HEK293 (cell line): Measurements from ENCODE around the gene SYNDIG1L.

Experiments used
- CTCF ChIP-seq: fragments of 450-650 bp; formaldehyde crosslinking; IDR thresholded peaks from 2 replicates; pipeline ENCODE4 v1.5.1; 2016; ENCODE audit warnings: missing biosample characterization, missing genetic modification characterization
- ELK4 ChIP-seq: IDR thresholded peaks from 2 replicates; pipeline ENCODE4 v1.6.1; 2011; ENCODE audit warnings: mild to moderate bottlenecking, low read depth, low read length, borderline replicate concordance
- SALL2 ChIP-seq: fragments of 450-650 bp; formaldehyde crosslinking; IDR thresholded peaks from 2 replicates; pipeline ENCODE4 v1.5.0; 2017; ENCODE audit warnings: missing biosample characterization, mild to moderate bottlenecking, missing genetic modification characterization, borderline replicate concordance
- WT1 ChIP-seq: fragments of 450-650 bp; formaldehyde crosslinking; IDR thresholded peaks from 2 replicates; pipeline ENCODE4 v1.5.1; 2016; ENCODE audit warnings: missing biosample characterization, missing genetic modification characterization
- ZNF23 ChIP-seq: fragments of 450-650 bp; formaldehyde crosslinking; IDR thresholded peaks from 2 replicates; pipeline ENCODE4 v1.5.1; 2016; ENCODE audit warnings: missing biosample characterization, missing genetic modification characterization, borderline replicate concordance
- ZNF24 ChIP-seq: fragments of 450-650 bp; formaldehyde crosslinking; IDR thresholded peaks from 2 replicates; pipeline ENCODE4 v1.5.1; 2016; ENCODE audit warnings: missing biosample characterization, missing genetic modification characterization
- ZNF274 ChIP-seq, 2 experiments: fragments of 200-500 bp in 1 of 2; fragments of 450-650 bp in 1 of 2; sonication (Bioruptor generic) in 1 of 2; formaldehyde crosslinking in 1 of 2; IDR thresholded peaks; 2 replicates each; pipeline versions ENCODE4 v1.5.1 to v1.6.1; 2014 to 2016; ENCODE audit warnings: borderline replicate concordance in 1 of 2, inconsistent platforms in 1 of 2, low read length in 1 of 2, missing biosample characterization in 1 of 2, missing genetic modification characterization in 1 of 2
- ZNF302 ChIP-seq: fragments of 450-650 bp; formaldehyde crosslinking; IDR thresholded peaks from 2 replicates; pipeline ENCODE4 v1.5.1; 2016; ENCODE audit warnings: missing biosample characterization, missing genetic modification characterization, low read depth

GRCh38 chr14:74444866-74445265 is 18.9 kb upstream of the SYNDIG1L start:
- TF ChIP-seq ZNF23 (tag by site-specific recombination) (no peak), SALL2 (tag by site-specific recombination) (no peak), CTCF (tag by site-specific recombination) (no peak), ELK4 (no peak), WT1 (tag by site-specific recombination) (no peak), ZNF24 (no peak), ZNF302 (tag by site-specific recombination) (no peak), ZNF274 (IDR thresholded peaks at IDR 0.05; ENCODE audit: low read length) (no peak), ZNF274 (tag by site-specific recombination; IDR thresholded peaks at IDR 0.05; ENCODE audit: borderline replicate concordance) (no peak)
